Panc1 (cell line): ENCODE measurements around the gene ALLC. TPM values are rescaled to one million over a fixed set of nuclear protein-coding genes. Genes with fewer than 3 reads are reported as not detected.
"Not testable (repeated sequence)": the region's sequence is repeated elsewhere in the genome, so short reads cannot be mapped to it uniquely, and the experiment has no call there.

Experiments
- ATAC-seq: fragments of 200-7000 bp; cut with Tn5 transposase; 2 replicates; pipeline ENCODE4 v1.9.1; 2020; ENCODE audit warnings: mild to moderate bottlenecking, moderate library complexity
- BruUV-seq: library from RNA; stranded (reverse); fragments of 400-500 nt; replicated peaks from 2 replicates; lab custom pipeline; 2021; lab: Mats Ljungman, UMichigan
- CTCF ChIA-PET: fragments of 300-600 bp; sonication (Branson Sonifier 250); formaldehyde crosslinking; loops from one replicate; lab custom pipeline; 2022; ENCODE audit warnings: antibody characterized with exemption; lab: Charles Lee
- POLR2A ChIA-PET: fragments of 300-600 bp; sonication (Branson Sonifier 250); formaldehyde crosslinking; loops from one replicate; lab custom pipeline; 2022; ENCODE audit warnings: antibody characterized with exemption; lab: Charles Lee
- DNase-seq: peaks from one replicate; pipeline ENCODE4 v3.0.0-alpha.2; 2010; ENCODE audit warnings: low read depth, low spot score
- H3K27ac ChIP-seq: 2 replicates; pipeline ENCODE4 v1.5.1; 2011; ENCODE audit warnings: mild to moderate bottlenecking, low read length, inconsistent platforms
- H3K27me3 ChIP-seq: fragments of 200-500 bp; sonication (Bioruptor generic); 2 replicates; pipeline ENCODE4 v1.6.0; 2014; ENCODE audit warnings: low read length, inconsistent platforms; ENCODE audit not compliant: control insufficient read depth, insufficient read depth
- H3K36me3 ChIP-seq: fragments of 200-500 bp; sonication (Bioruptor generic); 2 replicates; pipeline ENCODE4 v1.5.1; 2014; ENCODE audit warnings: inconsistent platforms, mild to moderate bottlenecking, low read length, moderate library complexity; ENCODE audit not compliant: control insufficient read depth, insufficient read depth
- H3K4me1 ChIP-seq: 2 replicates; pipeline ENCODE4 v1.5.1; 2011; ENCODE audit warnings: inconsistent platforms, mild to moderate bottlenecking, low read length, moderate library complexity; ENCODE audit not compliant: control insufficient read depth, insufficient read depth
- H3K4me3 ChIP-seq, 2 experiments: 2 replicates each; pipeline ENCODE4 v1.5.1; 2011 to 2012; ENCODE audit warnings: low read depth in 2 of 2, low read length in 2 of 2, mild to moderate bottlenecking in 2 of 2, inconsistent platforms in 1 of 2, moderate library complexity in 1 of 2
- H3K9me3 ChIP-seq: fragments of 200-500 bp; sonication (Bioruptor generic); 2 replicates; pipeline ENCODE4 v1.5.1; 2014; ENCODE audit warnings: low read depth, mild to moderate bottlenecking, inconsistent platforms, low read length, moderate library complexity; ENCODE audit not compliant: control insufficient read depth, insufficient read depth
- CTCF ChIP-seq: fragments of 450-650 bp; IDR thresholded peaks from 2 replicates; pipeline ENCODE4 v1.5.1; 2017; ENCODE audit warnings: mild to moderate bottlenecking
- POLR2AphosphoS5 ChIP-seq: IDR thresholded peaks from 2 replicates; pipeline ENCODE4 v1.6.1; 2012; ENCODE audit warnings: mild to moderate bottlenecking, low read depth, low read length, moderate library complexity
- REST ChIP-seq, 2 experiments: IDR thresholded peaks; 2 replicates each; pipeline ENCODE4 v1.6.1; 2011 to 2012; ENCODE audit warnings: low read depth in 2 of 2, control low read depth in 1 of 2, low read length in 1 of 2, mild to moderate bottlenecking in 1 of 2, moderate library complexity in 1 of 2; ENCODE audit not compliant: insufficient read depth in 1 of 2
- SIN3A ChIP-seq: IDR thresholded peaks from 2 replicates; pipeline ENCODE4 v1.6.1; 2012; ENCODE audit warnings: low read depth, mild to moderate bottlenecking, low read length, moderate library complexity, borderline replicate concordance; ENCODE audit not compliant: insufficient read depth
- TCF7L2 ChIP-seq: IDR thresholded peaks from 2 replicates; pipeline ENCODE4 v1.6.1; 2011; ENCODE audit warnings: mild to moderate bottlenecking, low read depth, low read length, inconsistent platforms
- in situ Hi-C: cut with HindIII; loops from 2 replicates; pipeline ENCODE4 v1.10.0; 2016; ENCODE audit warnings: low sequenced_read_pairs, low pct_unique_long_range_greater_than_20kb
- intact Hi-C: fragments of 100-400 bp; cut with micrococcal nuclease; formaldehyde crosslinking; loops from one replicate; pipeline ENCODE4 v1.10.0; 2022; ENCODE audit not compliant: unreplicated experiment
- total RNA-seq: library from RNA; stranded (reverse); gene quantifications from one replicate; pipeline ENCODE4 v1.2.1, GENCODE V29; 2021; ENCODE audit not compliant: unreplicated experiment

The ALLC gene
- total RNA-seq, 1 experiment from 2014 or later, result not detected

GRCh38 chr2:3659447-3660432, 1.7 kb downstream of the ALLC start:
- TF ChIP-seq CTCF (no peak), REST (IDR thresholded peaks at IDR 0.05; ENCODE audit: insufficient read depth in 1 of 2, low read depth in 2 of 2, low read length in 1 of 2) (no peak), SIN3A (no peak), TCF7L2 (no peak), POLR2AphosphoS5 (no peak)
- Histone ChIP-seq H3K27ac (no peak overlapping the region), H3K9me3 (no peaks in the 10 kb centered on the region), H3K36me3 (no peaks in the 10 kb centered on the region), H3K4me3 (no peak overlapping the region), H3K27me3 (no peaks in the 10 kb centered on the region), H3K4me1 (no peaks in the 10 kb centered on the region)
- DNase-seq (no peak), ATAC-seq (no peak)
- in situ Hi-C loops (no loop called here), intact Hi-C loops (no loop called here)
- ChIA-PET CTCF (no interaction called here), POLR2A (no interaction called here)
- no TSS peak for BruUV-seq

- POLR2A ChIA-PET, H3K27ac ChIP-seq, H3K9me3 ChIP-seq, DNase-seq, BruUV-seq, H3K4me3 ChIP-seq, H3K4me1 ChIP-seq, H3K36me3 ChIP-seq, ATAC-seq, CTCF ChIA-PET, H3K27me3 ChIP-seq, in situ Hi-C loops, intact Hi-C loops: not testable (repeated sequence)
Measured at GRCh38 chr2:3660640-3661039, 2.6 kb downstream of the ALLC start.

GRCh38 chr2:3661149-3661660, 3.2 kb downstream of the ALLC start:
- in situ Hi-C loops, result no loop called here
- H3K27ac ChIP-seq, result no peak overlapping the region
- no TSS peak for BruUV-seq
- no peaks in the 10 kb centered on the region for H3K36me3 ChIP-seq
- TF ChIP-seq TCF7L2 (no peak), SIN3A (no peak), POLR2AphosphoS5 (no peak), REST (IDR thresholded peaks at IDR 0.05; ENCODE audit: insufficient read depth in 1 of 2, low read depth in 2 of 2, low read length in 1 of 2) (no peak)
- ChIA-PET POLR2A (no interaction called here), CTCF (no interaction called here)
- no peak for ATAC-seq
- DNase-seq, result no peak
- intact Hi-C loops, result no loop called here
- H3K27me3 ChIP-seq, result no peaks in the 10 kb centered on the region
- H3K4me1 ChIP-seq, result no peaks in the 10 kb centered on the region
- H3K9me3 ChIP-seq, result no peaks in the 10 kb centered on the region
- no peak overlapping the region for H3K4me3 ChIP-seq
